Vagina (tissue), 2 donors: Measurements from ENCODE around the gene PPFIA1. TPM values are rescaled to one million over a fixed set of nuclear protein-coding genes. Genes with fewer than 3 reads are reported as not detected.

Experiments
- DNase-seq, 2 donors: peaks; one replicate each; pipeline ENCODE4 v3.0.0-alpha.2; 2017; ENCODE audit errors: extremely low spot score in 2 of 2
- H3K27ac ChIP-seq: fragments of 200-600 bp; sonication (generic); one replicate; pipeline ENCODE4 v1.5.1; 2019
- H3K27me3 ChIP-seq: fragments of 200-600 bp; sonication (generic); one replicate; pipeline ENCODE4 v1.5.1; 2019
- H3K36me3 ChIP-seq, 2 donors: fragments of 200-600 bp; sonication (generic); one replicate each; pipeline ENCODE4 v1.5.1; 2017 to 2019
- H3K4me1 ChIP-seq: fragments of 200-600 bp; sonication (generic); one replicate; pipeline ENCODE4 v1.5.1; 2019
- H3K4me3 ChIP-seq, 2 donors: fragments of 200-600 bp; sonication (generic); 1 replicate in 1 of 2; 2 replicates in 1 of 2; pipeline ENCODE4 v1.5.1; 2016 to 2019
- H3K9me3 ChIP-seq: fragments of 200-600 bp; sonication (generic); one replicate; pipeline ENCODE4 v1.5.1; 2019
- POLR2A ChIP-seq, 2 donors: fragments of 450-650 bp; IDR thresholded peaks; one replicate each; pipeline ENCODE4 v1.6.1; 2017; ENCODE audit warnings: antibody characterized with exemption in 2 of 2, mild to moderate bottlenecking in 2 of 2, moderate library complexity in 2 of 2
- POLR2AphosphoS5 ChIP-seq, 2 donors: sonication (generic); formaldehyde crosslinking; IDR thresholded peaks; one replicate each; pipeline ENCODE4 v1.9.0; 2017; ENCODE audit warnings: antibody characterized with exemption in 2 of 2, mild to moderate bottlenecking in 2 of 2, low read depth in 1 of 2; ENCODE audit not compliant: insufficient read depth in 1 of 2
- intact Hi-C: fragments of 100-400 bp; cut with DNase I; formaldehyde crosslinking; loops from one replicate; pipeline ENCODE4 v1.15.1; 2023
- total RNA-seq: library from RNA; depleted of rRNA; stranded (reverse); fragments of >200 nt; gene quantifications from one replicate; pipeline ENCODE4 v1.2.3, GENCODE V29; 2016
- TF ChIP-seq, protein P1 (sequence below), 3 experiments: fragments of 450-650 bp in 2 of 3; fragments of 200-600 bp in 1 of 3; sonication (generic) in 1 of 3; IDR thresholded peaks; one replicate each; pipeline ENCODE4 v1.5.1; 2017 to 2019; ENCODE audit warnings: antibody characterized with exemption in 3 of 3, mild to moderate bottlenecking in 2 of 3, moderate library complexity in 2 of 3

The PPFIA1 gene
- total RNA-seq, 1 donor from 2014 or later, result 54.3 TPM

DNA sequence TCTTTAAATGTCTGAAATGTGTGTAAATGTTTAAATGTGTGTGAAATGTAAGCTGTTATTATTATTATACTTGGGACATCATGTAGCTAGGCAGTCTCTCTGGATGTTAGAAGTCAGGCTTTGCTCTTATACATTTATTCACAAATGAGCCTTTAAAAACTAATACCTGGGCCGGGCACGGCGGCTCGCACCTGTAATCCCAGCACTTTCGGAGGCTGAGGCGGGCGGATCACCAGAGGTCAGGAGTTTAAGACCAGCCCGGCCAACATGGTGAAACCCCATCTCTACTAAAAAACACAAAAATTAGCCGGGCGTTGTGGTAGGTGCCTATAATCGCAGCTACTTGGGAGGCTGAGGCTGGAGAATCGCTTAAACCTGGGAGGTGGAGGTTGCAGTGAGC is 106.1 kb downstream of the PPFIA1 start:
- TF ChIP-seq POLR2A (IDR thresholded peaks at IDR 0.05) (no peak), POLR2AphosphoS5 (IDR thresholded peaks at IDR 0.05; ENCODE audit: insufficient read depth in 1 of 2, low read depth in 1 of 2) (no peak)
- TF ChIP-seq, protein P1, sequence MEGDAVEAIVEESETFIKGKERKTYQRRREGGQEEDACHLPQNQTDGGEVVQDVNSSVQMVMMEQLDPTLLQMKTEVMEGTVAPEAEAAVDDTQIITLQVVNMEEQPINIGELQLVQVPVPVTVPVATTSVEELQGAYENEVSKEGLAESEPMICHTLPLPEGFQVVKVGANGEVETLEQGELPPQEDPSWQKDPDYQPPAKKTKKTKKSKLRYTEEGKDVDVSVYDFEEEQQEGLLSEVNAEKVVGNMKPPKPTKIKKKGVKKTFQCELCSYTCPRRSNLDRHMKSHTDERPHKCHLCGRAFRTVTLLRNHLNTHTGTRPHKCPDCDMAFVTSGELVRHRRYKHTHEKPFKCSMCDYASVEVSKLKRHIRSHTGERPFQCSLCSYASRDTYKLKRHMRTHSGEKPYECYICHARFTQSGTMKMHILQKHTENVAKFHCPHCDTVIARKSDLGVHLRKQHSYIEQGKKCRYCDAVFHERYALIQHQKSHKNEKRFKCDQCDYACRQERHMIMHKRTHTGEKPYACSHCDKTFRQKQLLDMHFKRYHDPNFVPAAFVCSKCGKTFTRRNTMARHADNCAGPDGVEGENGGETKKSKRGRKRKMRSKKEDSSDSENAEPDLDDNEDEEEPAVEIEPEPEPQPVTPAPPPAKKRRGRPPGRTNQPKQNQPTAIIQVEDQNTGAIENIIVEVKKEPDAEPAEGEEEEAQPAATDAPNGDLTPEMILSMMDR (IDR thresholded peaks at IDR 0.05), result no peak
- DNase-seq, result no peak
- Histone ChIP-seq H3K27me3 (no peaks in the 10 kb centered on the region), H3K36me3 (peaks cover 0 to 60% of the 10 kb centered on the region in 2 donors), H3K4me1 (peaks cover 8% of the 10 kb centered on the region), H3K9me3 (no peaks in the 10 kb centered on the region), H3K4me3 (no peak overlapping the region), H3K27ac (no peak overlapping the region)
- intact Hi-C loops, result no loop called here

DNA sequence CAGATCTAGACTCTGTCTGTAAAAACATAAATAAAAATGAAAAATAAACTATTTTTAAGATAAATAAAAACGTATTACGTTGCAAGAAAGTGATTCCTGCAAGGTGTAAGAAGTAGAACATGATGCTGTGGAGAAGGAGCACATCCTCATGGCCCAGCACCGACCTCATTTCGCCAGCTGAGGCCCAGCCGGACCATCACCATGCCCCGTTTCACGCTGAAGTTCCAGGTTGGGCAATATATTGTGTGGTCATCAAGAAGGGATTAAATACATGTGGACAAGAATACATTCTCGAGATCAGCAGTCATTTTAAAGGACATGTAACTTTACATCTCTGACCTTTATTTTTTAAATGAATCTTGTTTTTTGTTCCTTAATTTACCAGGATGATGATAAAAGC is 107.2 kb downstream of the PPFIA1 start:
- peaks cover 0 to 56% of the 10 kb centered on the region in 2 donors for H3K36me3 ChIP-seq

DNA sequence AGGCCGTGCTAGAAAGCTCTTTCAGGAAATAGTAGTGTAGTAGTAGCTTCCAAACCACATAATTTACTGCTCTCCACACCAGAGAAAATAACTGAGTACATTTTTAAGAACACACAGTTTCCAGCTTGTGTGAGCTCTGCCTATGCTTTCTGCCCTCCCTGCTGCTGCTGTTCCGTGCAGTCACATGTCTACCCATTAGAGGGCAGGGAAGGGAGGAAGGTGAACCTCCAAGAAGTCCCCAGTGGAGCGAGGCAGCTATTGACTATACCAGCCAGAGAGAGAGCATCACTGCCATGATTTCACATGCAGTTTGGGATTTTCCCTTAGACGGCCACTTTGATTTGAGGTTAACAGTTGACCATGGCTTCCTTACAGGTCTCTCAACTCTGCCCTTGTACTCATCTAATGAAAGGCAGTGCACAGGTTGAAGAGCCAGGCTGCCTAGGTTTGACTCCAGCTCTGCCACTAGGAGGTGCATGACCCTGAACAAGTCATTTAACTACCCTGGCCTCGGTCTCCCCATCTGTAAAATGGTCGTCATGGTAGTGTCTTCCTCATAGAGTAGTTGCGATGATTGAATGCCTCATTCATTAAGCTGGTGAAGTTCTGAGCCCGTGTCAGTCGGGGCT is 108.1 kb downstream of the PPFIA1 start:
- DNase-seq, result no peak
- peaks cover 0 to 46% of the 10 kb centered on the region in 2 donors for H3K36me3 ChIP-seq

More for the DNA sequence above, 107.2 kb downstream of the PPFIA1 start:
- Histone ChIP-seq H3K9me3 (no peaks in the 10 kb centered on the region), H3K4me3 (no peak overlapping the region), H3K4me1 (peaks cover 16% of the 10 kb centered on the region), H3K27ac (peak overlapping the region; percentile 54), H3K27me3 (no peaks in the 10 kb centered on the region)
- intact Hi-C loops, result no loop called here
- DNase-seq, result no peak
- TF ChIP-seq POLR2A (IDR thresholded peaks at IDR 0.05), result no peak
- no peak for TF ChIP-seq POLR2AphosphoS5 (IDR thresholded peaks at IDR 0.05; ENCODE audit: insufficient read depth in 1 of 2, low read depth in 1 of 2)
- TF ChIP-seq, protein P1 (IDR thresholded peaks at IDR 0.05), result no peak

DNA sequence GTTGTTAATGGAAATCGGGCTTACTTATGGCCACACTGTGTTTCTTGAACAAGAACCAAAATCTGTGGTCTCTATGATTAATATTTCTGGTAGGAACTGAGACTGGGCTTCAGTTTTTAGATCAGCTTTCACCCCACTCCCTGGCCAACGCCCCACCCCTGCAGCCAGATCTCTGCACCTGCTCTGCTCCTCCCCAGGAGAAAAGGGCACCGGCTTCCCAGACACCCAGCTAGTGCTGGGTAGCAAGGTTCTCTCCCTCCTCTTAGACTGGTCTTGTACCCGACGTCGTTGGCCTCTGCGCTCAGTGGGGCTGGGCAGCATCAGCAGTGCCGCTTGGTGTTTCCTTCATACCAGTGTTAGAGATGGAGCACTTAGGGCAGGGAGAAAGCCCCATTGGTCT is 110.9 kb downstream of the PPFIA1 start:
- no peaks in the 10 kb centered on the region for H3K27me3 ChIP-seq
- H3K4me1 ChIP-seq, result peaks cover 26% of the 10 kb centered on the region
- intact Hi-C loops, result no loop called here
- H3K27ac ChIP-seq, result no peak overlapping the region
- no peak overlapping the region for H3K4me3 ChIP-seq
- DNase-seq, result no peak
- TF ChIP-seq POLR2A (IDR thresholded peaks at IDR 0.05) (no peak), POLR2AphosphoS5 (IDR thresholded peaks at IDR 0.05; ENCODE audit: insufficient read depth in 1 of 2, low read depth in 1 of 2) (no peak)
- TF ChIP-seq, protein P1 (IDR thresholded peaks at IDR 0.05), result no peak
- peaks cover 0 to 36% of the 10 kb centered on the region in 2 donors for H3K36me3 ChIP-seq
- no peaks in the 10 kb centered on the region for H3K9me3 ChIP-seq

More for the DNA sequence above, 108.1 kb downstream of the PPFIA1 start:
- peak overlapping the region; percentile 54 for H3K27ac ChIP-seq
- peaks cover 16% of the 10 kb centered on the region for H3K4me1 ChIP-seq
- H3K4me3 ChIP-seq, result no peak overlapping the region
- intact Hi-C loops, result no loop called here
- no peaks in the 10 kb centered on the region for H3K9me3 ChIP-seq
- TF ChIP-seq, protein P1 (IDR thresholded peaks at IDR 0.05), result no peak
- TF ChIP-seq POLR2A (IDR thresholded peaks at IDR 0.05) (no peak), POLR2AphosphoS5 (IDR thresholded peaks at IDR 0.05; ENCODE audit: insufficient read depth in 1 of 2, low read depth in 1 of 2) (no peak)
- H3K27me3 ChIP-seq, result no peaks in the 10 kb centered on the region
